Mesendoderm (in vitro differentiated cells): ENCODE results near the gene CGB2.
"Not testable (repeated sequence)": the region's sequence is repeated elsewhere in the genome, so short reads cannot be mapped to it uniquely, and the experiment has no call there.

Experiments used
- DNase-seq: peaks from one replicate; pipeline ENCODE4 v3.0.0; 2013
- H2AK5ac ChIP-seq: 2 replicates; pipeline ENCODE4 v1.6.1; 2013; ENCODE audit warnings: low read length, inconsistent platforms
- H2BK120ac ChIP-seq: 2 replicates; pipeline ENCODE4 v1.6.1; 2013; ENCODE audit warnings: low read depth, mild to moderate bottlenecking, low read length, moderate library complexity, mixed read lengths
- H2BK15ac ChIP-seq: replicated peaks from 2 replicates; pipeline ENCODE4 v1.6.1; 2013; ENCODE audit warnings: low read depth, mild to moderate bottlenecking, moderate library complexity
- H2BK5ac ChIP-seq: 2 replicates; pipeline ENCODE4 v1.6.1; 2013; ENCODE audit warnings: low read length, inconsistent platforms
- H3K18ac ChIP-seq: 2 replicates; pipeline ENCODE4 v1.6.1; 2013; ENCODE audit warnings: mild to moderate bottlenecking, low read length, mixed read lengths
- H3K23ac ChIP-seq: one replicate; pipeline ENCODE4 v1.6.1; 2013; ENCODE audit warnings: low read length
- H3K27ac ChIP-seq: 2 replicates; pipeline ENCODE4 v1.5.1; 2013; ENCODE audit warnings: low read depth, mild to moderate bottlenecking, inconsistent platforms, low read length, moderate library complexity
- H3K27me3 ChIP-seq: 2 replicates; pipeline ENCODE4 v1.6.1; 2013; ENCODE audit warnings: low read length, control low read depth, mild to moderate bottlenecking, inconsistent platforms; ENCODE audit not compliant: insufficient read depth, poor library complexity
- H3K36me3 ChIP-seq: 2 replicates; pipeline ENCODE4 v1.6.1; 2013; ENCODE audit warnings: low read length, inconsistent platforms; ENCODE audit not compliant: control insufficient read depth, insufficient read depth
- H3K4ac ChIP-seq: one replicate; pipeline ENCODE4 v1.6.1; 2013; ENCODE audit warnings: low read depth, mild to moderate bottlenecking, low read length, moderate library complexity
- H3K4me1 ChIP-seq: 2 replicates; pipeline ENCODE4 v1.6.1; 2013; ENCODE audit warnings: low read depth, low read length, inconsistent platforms; ENCODE audit not compliant: control insufficient read depth
- H3K4me2 ChIP-seq: 2 replicates; pipeline ENCODE4 v1.6.1; 2013; ENCODE audit warnings: low read length
- H3K4me3 ChIP-seq: 2 replicates; pipeline ENCODE4 v1.5.1; 2013; ENCODE audit warnings: mild to moderate bottlenecking, low read length
- H3K56ac ChIP-seq: one replicate; pipeline ENCODE4 v1.6.1; 2013; ENCODE audit warnings: low read length
- H3K79me1 ChIP-seq: 2 replicates; pipeline ENCODE4 v1.6.1; 2013; ENCODE audit warnings: low read length, inconsistent platforms
- H3K79me2 ChIP-seq: 2 replicates; pipeline ENCODE4 v1.6.1; 2013; ENCODE audit warnings: mild to moderate bottlenecking, low read length; ENCODE audit not compliant: control insufficient read depth, insufficient read depth
- H3K9ac ChIP-seq: 2 replicates; pipeline ENCODE4 v1.6.1; 2013; ENCODE audit warnings: low read length, inconsistent platforms
- H4K5ac ChIP-seq: one replicate; pipeline ENCODE4 v1.6.1; 2013; ENCODE audit warnings: low read length
- H4K8ac ChIP-seq: one replicate; pipeline ENCODE4 v1.6.1; 2013; ENCODE audit warnings: low read depth, mild to moderate bottlenecking, control low read depth, low read length, moderate library complexity
- WGBS: extraction: QIAGEN DNeasy Blood & Tissue Kit; methylation state at CpG from one replicate; pipeline ENCODE4 v1.1.7; 2013; ENCODE audit warnings: low lambda C conversion rate, missing lambda C conversion rate; ENCODE audit not compliant: insufficient coverage; ENCODE audit errors: extremely low coverage; 5-methylcytosine and 5-hydroxymethylcytosine counted together

CGB2 gene

GRCh38 chr19:49056902-49057596 lies 25.4 kb downstream of the CGB2 start:
- H3K4me3 ChIP-seq, H2AK5ac ChIP-seq, H2BK5ac ChIP-seq, H2BK15ac ChIP-seq, H2BK120ac ChIP-seq, H3K4me1 ChIP-seq, H3K79me2 ChIP-seq, H3K79me1 ChIP-seq, H4K5ac ChIP-seq, H4K8ac ChIP-seq, H3K36me3 ChIP-seq, H3K27ac ChIP-seq, H3K27me3 ChIP-seq, H3K4ac ChIP-seq, H3K18ac ChIP-seq, H3K23ac ChIP-seq, DNase-seq: not testable (repeated sequence)
- no CpG with 5 or more reads among the region's 34 CpGs for WGBS
- Histone ChIP-seq H3K4me2 (peak overlapping the region; percentile 13), H3K56ac (peak overlapping the region; percentile 84), H3K9ac (peak overlapping the region; percentile 65)

GRCh38 chr19:49057636-49058234 lies 26.0 kb downstream of the CGB2 start, which contains the start of gene CGB7:
Gene CGB7 (minus strand): TSS chr19:49057749. CDS start chr19:49055375, 2,374 bp downstream.
- Histone ChIP-seq H3K27me3 (peaks cover 2% of the 10 kb centered on the region), H3K56ac (peak within 1 kb of the TSS; percentile 84), H4K8ac (no peak within 1 kb of the TSS), H3K79me1 (no peaks in the 10 kb centered on the region), H2BK120ac (no peak within 1 kb of the TSS), H3K18ac (no peak within 1 kb of the TSS), H3K27ac (no peak within 1 kb of the TSS), H3K4ac (no peak within 1 kb of the TSS), H2BK5ac (no peak within 1 kb of the TSS), H3K4me1 (no peaks in the 10 kb centered on the region), H2AK5ac (no peak within 1 kb of the TSS), H3K4me2 (peak within 1 kb of the TSS; percentile 38), H3K4me3 (no peak within 1 kb of the TSS), H2BK15ac (no peak within 1 kb of the TSS), H4K5ac (no peak within 1 kb of the TSS), H3K23ac (no peak within 1 kb of the TSS), H3K36me3 (no peaks in the 10 kb centered on the region), H3K79me2 (no peaks in the 10 kb centered on the region), H3K9ac (peak within 1 kb of the TSS; percentile 65)
- no CpG with 5 or more reads among the region's 38 CpGs for WGBS
- peak; percentile 69 for DNase-seq

GRCh38 chr19:49058562-49058961 lies 26.9 kb downstream of the CGB2 start:
- Histone ChIP-seq H3K27me3 (peaks cover 2% of the 10 kb centered on the region), H2AK5ac (no peak overlapping the region), H3K23ac (no peak overlapping the region), H3K4me3 (no peak overlapping the region), H2BK15ac (no peak overlapping the region), H3K36me3 (no peaks in the 10 kb centered on the region), H3K79me1 (no peaks in the 10 kb centered on the region), H3K18ac (no peak overlapping the region), H3K4me1 (no peaks in the 10 kb centered on the region), H2BK120ac (no peak overlapping the region), H3K4me2 (no peak overlapping the region), H4K8ac (no peak overlapping the region), H4K5ac (no peak overlapping the region), H3K4ac (no peak overlapping the region), H3K9ac (no peak overlapping the region), H2BK5ac (no peak overlapping the region), H3K56ac (no peak overlapping the region), H3K79me2 (no peaks in the 10 kb centered on the region), H3K27ac (no peak overlapping the region)
- WGBS: no CpG with 5 or more reads among the region's 10 CpGs
- peak; percentile 41 for DNase-seq

GRCh38 chr19:49059053-49059452 lies 27.4 kb downstream of the CGB2 start:
- H3K4me1 ChIP-seq: no peaks in the 10 kb centered on the region
- no peak overlapping the region for H3K56ac ChIP-seq
- H3K79me2 ChIP-seq: no peaks in the 10 kb centered on the region
- no peak overlapping the region for H3K4ac ChIP-seq
- no peak overlapping the region for H3K9ac ChIP-seq
- H2BK15ac ChIP-seq: no peak overlapping the region
- no peak overlapping the region for H3K4me2 ChIP-seq
- H3K18ac ChIP-seq: no peak overlapping the region
- no peak overlapping the region for H3K27ac ChIP-seq
- H3K27me3 ChIP-seq: peaks cover 2% of the 10 kb centered on the region
- no peak overlapping the region for H4K5ac ChIP-seq
- H3K23ac ChIP-seq: no peak overlapping the region
- no peak overlapping the region for H3K4me3 ChIP-seq
- no peaks in the 10 kb centered on the region for H3K36me3 ChIP-seq
- no peak for DNase-seq
- no CpG with 5 or more reads among the region's 9 CpGs for WGBS
- H2AK5ac ChIP-seq: no peak overlapping the region
- H2BK5ac ChIP-seq: no peak overlapping the region
- no peak overlapping the region for H2BK120ac ChIP-seq
- H4K8ac ChIP-seq: no peak overlapping the region
- no peaks in the 10 kb centered on the region for H3K79me1 ChIP-seq

GRCh38 chr19:49061000-49061399 lies 29.3 kb downstream of the CGB2 start:
- Histone ChIP-seq H3K79me1 (no peaks in the 10 kb centered on the region), H3K4me1 (peaks cover 6% of the 10 kb centered on the region), H3K4ac (no peak overlapping the region), H3K36me3 (no peaks in the 10 kb centered on the region), H3K27ac (no peak overlapping the region), H3K9ac (no peak overlapping the region), H3K4me3 (no peak overlapping the region), H3K27me3 (peaks cover 2% of the 10 kb centered on the region), H2BK120ac (no peak overlapping the region), H2BK15ac (no peak overlapping the region), H3K4me2 (no peak overlapping the region), H3K56ac (no peak overlapping the region), H4K5ac (no peak overlapping the region), H3K18ac (no peak overlapping the region), H2BK5ac (no peak overlapping the region), H4K8ac (no peak overlapping the region), H3K79me2 (no peaks in the 10 kb centered on the region), H3K23ac (no peak overlapping the region), H2AK5ac (no peak overlapping the region)
- no CpG with 5 or more reads among the region's 2 CpGs for WGBS
- DNase-seq: no peak
